CD14-positive monocyte (primary cell): Measurements from ENCODE around the gene CHMP2B. TPM values are rescaled to one million over a fixed set of nuclear protein-coding genes. Genes with fewer than 3 reads are reported as not detected.

ENCODE experiments used
- DNase-seq, 3 donors: peaks; one replicate each; pipeline ENCODE4 v3.0.0-alpha.2; 2011 to 2022
- H2AFZ ChIP-seq: 2 replicates; pipeline ENCODE4 v1.6.0; 2012; ENCODE audit warnings: mild to moderate bottlenecking, low read depth, low read length, inconsistent platforms; ENCODE audit not compliant: insufficient read depth, poor library complexity, severe bottlenecking
- H3K27ac ChIP-seq, 2 donors: 1 replicate in 1 of 2; 2 replicates in 1 of 2; pipeline ENCODE4 v1.5.1; 2012 to 2013; ENCODE audit warnings: low read length in 2 of 2, control low read depth in 1 of 2, inconsistent platforms in 1 of 2, low read depth in 1 of 2, mild to moderate bottlenecking in 1 of 2
- H3K27me3 ChIP-seq, 2 donors: one replicate each; pipeline versions ENCODE4 v1.6.0 to v1.6.1; 2011 to 2013; ENCODE audit warnings: low read length in 2 of 2; ENCODE audit not compliant: control insufficient read depth in 2 of 2, insufficient read depth in 2 of 2
- H3K36me3 ChIP-seq, 2 donors: replicated peaks in 1 of 2; 1 replicate in 1 of 2; 2 replicates in 1 of 2; pipeline versions ENCODE4 v1.5.1 to v1.6.1; 2012 to 2013; ENCODE audit warnings: low read length in 2 of 2, control low read depth in 1 of 2, inconsistent platforms in 1 of 2, mild to moderate bottlenecking in 1 of 2; ENCODE audit not compliant: insufficient read depth in 2 of 2, control insufficient read depth in 1 of 2
- H3K4me1 ChIP-seq, 2 donors: 1 replicate in 1 of 2; 2 replicates in 1 of 2; pipeline versions ENCODE4 v1.5.1 to v1.6.1; 2012 to 2013; ENCODE audit warnings: low read length in 2 of 2, control low read depth in 1 of 2, inconsistent platforms in 1 of 2, mild to moderate bottlenecking in 1 of 2, moderate library complexity in 1 of 2; ENCODE audit not compliant: insufficient read depth in 2 of 2, control insufficient read depth in 1 of 2
- H3K4me2 ChIP-seq: replicated peaks from 2 replicates; pipeline ENCODE3; 2012; ENCODE audit warnings: low read length, moderate library complexity, mild to moderate bottlenecking; ENCODE audit not compliant: poor library complexity, severe bottlenecking; ENCODE audit errors: extremely low read depth
- H3K4me3 ChIP-seq, 3 experiments: fragments of 200-600 bp in 1 of 3; sonication (generic) in 1 of 3; replicated peaks in 1 of 3; 1 replicate in 2 of 3; 2 replicates in 1 of 3; pipeline ENCODE4 v1.5.1; 2011 to 2013; ENCODE audit warnings: low read length in 3 of 3, mild to moderate bottlenecking in 3 of 3, control low read depth in 2 of 3, low read depth in 2 of 3, inconsistent platforms in 1 of 3, moderate library complexity in 1 of 3
- H3K79me2 ChIP-seq: 2 replicates; pipeline ENCODE4 v1.6.0; 2012; ENCODE audit warnings: mild to moderate bottlenecking, control low read depth, inconsistent platforms, low read length, moderate library complexity; ENCODE audit not compliant: insufficient read depth
- H3K9ac ChIP-seq: 2 replicates; pipeline ENCODE4 v1.6.0; 2017; ENCODE audit warnings: low read length, mild to moderate bottlenecking; ENCODE audit not compliant: insufficient read depth, poor library complexity, severe bottlenecking
- H3K9me3 ChIP-seq, 2 donors: replicated peaks in 1 of 2; 1 replicate in 1 of 2; 2 replicates in 1 of 2; pipeline versions ENCODE4 v1.5.1 to v1.6.1; 2012 to 2013; ENCODE audit warnings: low read length in 2 of 2, control low read depth in 1 of 2; ENCODE audit not compliant: control insufficient read depth in 1 of 2, insufficient read depth in 1 of 2
- H4K20me1 ChIP-seq: 2 replicates; pipeline ENCODE4 v1.6.0; 2012; ENCODE audit warnings: mild to moderate bottlenecking, low read length, control low read depth, moderate library complexity; ENCODE audit not compliant: insufficient read depth
- H3K27ac Mint-ChIP-seq, 7 donors: one replicate each; pipeline ENCODE4 v1.8.0; 2020; ENCODE audit warnings: mild to moderate bottlenecking in 7 of 7, mixed read lengths in 7 of 7, moderate library complexity in 6 of 7, inconsistent platforms in 2 of 7
- H3K27me3 Mint-ChIP-seq, 3 donors: one replicate each; pipeline ENCODE4 v1.8.0; 2021 to 2022; ENCODE audit warnings: low read depth in 3 of 3, mild to moderate bottlenecking in 3 of 3, mixed read lengths in 3 of 3, moderate library complexity in 3 of 3, inconsistent platforms in 1 of 3
- H3K36me3 Mint-ChIP-seq, 2 donors: one replicate each; pipeline ENCODE4 v1.8.0; 2020; ENCODE audit warnings: mixed read lengths in 2 of 2, inconsistent platforms in 1 of 2, mild to moderate bottlenecking in 1 of 2
- H3K4me1 Mint-ChIP-seq: one replicate; pipeline ENCODE4 v1.8.0; 2020; ENCODE audit warnings: mild to moderate bottlenecking, mixed read lengths
- H3K4me3 Mint-ChIP-seq, 2 donors: one replicate each; pipeline ENCODE4 v1.8.0; 2020; ENCODE audit warnings: mild to moderate bottlenecking in 2 of 2, mixed read lengths in 2 of 2, moderate library complexity in 1 of 2
- H3K9me3 Mint-ChIP-seq, 7 donors: one replicate each; pipeline ENCODE4 v1.8.0; 2020 to 2022; ENCODE audit warnings: mixed read lengths in 7 of 7, mild to moderate bottlenecking in 6 of 7, moderate library complexity in 6 of 7, inconsistent platforms in 2 of 7
- WGBS: methylation state at CpG from one replicate; pipeline ENCODE4 v1.1.5; 2013; ENCODE audit warnings: missing lambda C conversion rate; ENCODE audit not compliant: insufficient coverage; 5-methylcytosine and 5-hydroxymethylcytosine counted together
- intact Hi-C, 2 donors: fragments of 100-400 bp; cut with micrococcal nuclease; formaldehyde crosslinking; loops; one replicate each; pipeline versions ENCODE4 v1.15.0 to v1.15.1; 2023
- polyA plus RNA-seq, 3 donors: library from polyadenylated mRNA; depleted of rRNA in 1 of 3; unstranded in 2 of 3; stranded (reverse) in 1 of 3; fragments of 300-500 nt in 2 of 3; fragments of >200 nt in 1 of 3; fragmentation: Illumina TruSeq in 2 of 3; gene quantifications; 1 replicate in 2 of 3; 2 replicates in 1 of 3; pipeline ENCODE4 v1.2.3, GENCODE V29; 2012 to 2021
- TF ChIP-seq, protein P1 (sequence below): fragments of 200-600 bp; IDR thresholded peaks from one replicate; pipeline ENCODE4 v1.8.0; 2022; ENCODE audit warnings: antibody characterized with exemption, mild to moderate bottlenecking

Gene CHMP2B
- polyA plus RNA-seq, 3 donors, result 20.2 to 67.9 (median 62.1) TPM

DNA sequence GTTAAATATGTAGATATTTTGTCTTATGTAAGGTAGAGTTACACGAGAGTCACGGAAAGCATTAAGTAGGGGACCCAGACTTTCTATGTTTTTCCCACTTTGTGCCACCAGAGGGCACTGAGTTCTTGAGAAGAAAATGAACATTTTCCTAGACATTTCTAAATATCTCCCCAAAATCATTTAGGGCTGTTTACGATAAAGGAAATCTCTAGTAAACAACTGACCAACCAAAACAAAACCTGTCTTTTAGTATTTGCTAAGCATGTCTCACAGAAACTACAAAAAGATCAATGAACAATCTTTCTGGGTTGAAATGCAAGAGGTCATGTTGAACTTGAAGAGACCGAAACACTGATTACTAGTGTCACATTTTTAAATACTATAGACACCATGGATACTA, 33.2 kb downstream of the CHMP2B start:
- H3K27me3 Mint-ChIP-seq, result no peaks in the 10 kb centered on the region
- TF ChIP-seq, protein P1, sequence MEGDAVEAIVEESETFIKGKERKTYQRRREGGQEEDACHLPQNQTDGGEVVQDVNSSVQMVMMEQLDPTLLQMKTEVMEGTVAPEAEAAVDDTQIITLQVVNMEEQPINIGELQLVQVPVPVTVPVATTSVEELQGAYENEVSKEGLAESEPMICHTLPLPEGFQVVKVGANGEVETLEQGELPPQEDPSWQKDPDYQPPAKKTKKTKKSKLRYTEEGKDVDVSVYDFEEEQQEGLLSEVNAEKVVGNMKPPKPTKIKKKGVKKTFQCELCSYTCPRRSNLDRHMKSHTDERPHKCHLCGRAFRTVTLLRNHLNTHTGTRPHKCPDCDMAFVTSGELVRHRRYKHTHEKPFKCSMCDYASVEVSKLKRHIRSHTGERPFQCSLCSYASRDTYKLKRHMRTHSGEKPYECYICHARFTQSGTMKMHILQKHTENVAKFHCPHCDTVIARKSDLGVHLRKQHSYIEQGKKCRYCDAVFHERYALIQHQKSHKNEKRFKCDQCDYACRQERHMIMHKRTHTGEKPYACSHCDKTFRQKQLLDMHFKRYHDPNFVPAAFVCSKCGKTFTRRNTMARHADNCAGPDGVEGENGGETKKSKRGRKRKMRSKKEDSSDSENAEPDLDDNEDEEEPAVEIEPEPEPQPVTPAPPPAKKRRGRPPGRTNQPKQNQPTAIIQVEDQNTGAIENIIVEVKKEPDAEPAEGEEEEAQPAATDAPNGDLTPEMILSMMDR, result peak; percentile 80
- Histone ChIP-seq H3K4me3 (no peak overlapping the region), H3K79me2 (no peaks in the 10 kb centered on the region), H3K4me1 (no peaks in the 10 kb centered on the region), H3K9ac (no peak overlapping the region), H3K27ac (no peak overlapping the region), H3K27me3 (no peaks in the 10 kb centered on the region), H3K4me2 (no peak overlapping the region), H3K9me3 (no peaks in the 10 kb centered on the region), H4K20me1 (no peaks in the 10 kb centered on the region), H2AFZ (no peak overlapping the region), H3K36me3 (peaks cover 2 to 17% of the 10 kb centered on the region in 2 donors)
- peak; percentile 19 to 48 (median 34) for DNase-seq
- H3K27ac Mint-ChIP-seq, result no peak overlapping the region
- intact Hi-C loops, result no loop called here
- H3K4me3 Mint-ChIP-seq, result no peak overlapping the region
- H3K36me3 Mint-ChIP-seq, result peaks cover 7% of the 10 kb centered on the region in 2 donors
- peaks cover 3% of the 10 kb centered on the region for H3K4me1 Mint-ChIP-seq
- no CpG with 5 or more reads among the region's 4 CpGs for WGBS
- H3K9me3 Mint-ChIP-seq, result no peaks in the 10 kb centered on the region

DNA sequence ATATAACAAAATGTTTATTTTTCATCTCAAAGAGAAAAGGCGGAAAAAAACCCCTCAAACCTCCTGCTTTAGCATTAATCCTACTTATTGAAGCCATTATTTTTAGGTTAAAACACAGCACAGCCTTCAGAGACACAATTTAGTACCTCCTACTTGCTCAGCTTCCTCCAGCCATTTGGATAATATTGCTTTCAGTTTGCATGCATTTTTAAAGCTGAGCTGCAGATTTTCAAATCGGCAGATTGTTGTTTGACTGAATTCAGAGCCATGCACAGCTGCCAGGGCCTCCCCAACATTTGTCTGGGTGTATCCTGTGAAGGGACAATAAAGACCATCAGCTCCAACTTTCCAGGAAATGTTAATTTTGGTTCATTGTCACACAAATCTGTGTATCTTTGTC, 34.8 kb downstream of the CHMP2B start:
- no peaks in the 10 kb centered on the region for H3K79me2 ChIP-seq
- Mint-ChIP-seq H3K4me1 (peaks cover 3% of the 10 kb centered on the region), H3K27me3 (no peaks in the 10 kb centered on the region), H3K9me3 (no peaks in the 10 kb centered on the region), H3K27ac (no peak overlapping the region), H3K4me3 (no peak overlapping the region), H3K36me3 (no peaks in the 10 kb centered on the region)
- H4K20me1 ChIP-seq, result no peaks in the 10 kb centered on the region
- H3K4me3 ChIP-seq, result no peak overlapping the region
- H3K4me2 ChIP-seq, result no peak overlapping the region
- intact Hi-C loops, result no loop called here
- H3K27ac ChIP-seq, result no peak overlapping the region
- 100% methylated on average over 1 of the region's 2 CpGs for WGBS
- H3K27me3 ChIP-seq, result no peaks in the 10 kb centered on the region
- H3K9ac ChIP-seq, result no peak overlapping the region
- H3K36me3 ChIP-seq, result peaks cover 0 to 2% of the 10 kb centered on the region in 2 donors
- no peak for DNase-seq
- no peaks in the 10 kb centered on the region for H3K9me3 ChIP-seq
- H3K4me1 ChIP-seq, result no peaks in the 10 kb centered on the region
- H2AFZ ChIP-seq, result no peak overlapping the region
- TF ChIP-seq, protein P1, result no peak
